Osteocyte (in vitro differentiated cells): ENCODE data around the gene PPP6R2. TPM values are rescaled to one million over a fixed set of nuclear protein-coding genes. Genes with fewer than 3 reads are reported as not detected.
"Not testable (repeated sequence)": the region's sequence is repeated elsewhere in the genome, so short reads cannot be mapped to it uniquely, and the experiment has no call there.

Experiments used
- DNase-seq: peaks from one replicate; pipeline ENCODE4 v3.0.0; 2021; ENCODE audit warnings: mixed read lengths; ENCODE audit not compliant: unreplicated experiment; ENCODE audit errors: extremely low spot score
- H3K27ac Mint-ChIP-seq: one replicate; pipeline ENCODE4 v1.8.0; 2021; ENCODE audit warnings: mild to moderate bottlenecking, mixed read lengths; ENCODE audit not compliant: unreplicated experiment
- H3K27me3 Mint-ChIP-seq: one replicate; pipeline ENCODE4 v1.8.0; 2021; ENCODE audit warnings: mixed read lengths; ENCODE audit not compliant: unreplicated experiment
- H3K36me3 Mint-ChIP-seq: one replicate; pipeline ENCODE4 v1.8.0; 2021; ENCODE audit warnings: mixed read lengths; ENCODE audit not compliant: unreplicated experiment
- H3K4me1 Mint-ChIP-seq: one replicate; pipeline ENCODE4 v1.8.0; 2021; ENCODE audit warnings: mixed read lengths; ENCODE audit not compliant: unreplicated experiment
- H3K4me3 Mint-ChIP-seq: one replicate; pipeline ENCODE4 v1.8.0; 2021; ENCODE audit warnings: mild to moderate bottlenecking, moderate library complexity, mixed read lengths; ENCODE audit not compliant: unreplicated experiment
- H3K9me3 Mint-ChIP-seq: one replicate; pipeline ENCODE4 v1.8.0; 2021; ENCODE audit warnings: mixed read lengths; ENCODE audit not compliant: unreplicated experiment
- CTCF ChIP-seq: fragments of 200-600 bp; sonication (generic); IDR thresholded peaks from 2 replicates; pipeline ENCODE4 v1.5.0; 2021; ENCODE audit warnings: antibody characterized with exemption, mild to moderate bottlenecking, moderate library complexity
- total RNA-seq: library from RNA; stranded (reverse); gene quantifications from 2 replicates; pipeline ENCODE4 v1.2.1, GENCODE V29; 2021

PPP6R2 gene
- total RNA-seq, 1 donor from 2014 or later, result 62.6 TPM

- no peak for TF ChIP-seq CTCF
- Mint-ChIP-seq H3K9me3 (no peaks in the 10 kb centered on the region), H3K36me3 (peaks cover 41% of the 10 kb centered on the region), H3K4me3 (no peak overlapping the region), H3K27ac (no peak overlapping the region), H3K27me3 (no peaks in the 10 kb centered on the region), H3K4me1 (no peaks in the 10 kb centered on the region)
- no peak for DNase-seq
These were observed 82.2 kb downstream of the PPP6R2 start for GRCh38 chr22:50425179-50425916.

- H3K4me3 Mint-ChIP-seq, result no peak overlapping the region
- peaks cover 32% of the 10 kb centered on the region for H3K36me3 Mint-ChIP-seq
- TF ChIP-seq CTCF, result no peak
- no peaks in the 10 kb centered on the region for H3K9me3 Mint-ChIP-seq
- no peak overlapping the region for H3K27ac Mint-ChIP-seq
- no peak for DNase-seq
- no peaks in the 10 kb centered on the region for H3K27me3 Mint-ChIP-seq
- no peaks in the 10 kb centered on the region for H3K4me1 Mint-ChIP-seq
These were observed 89.2 kb downstream of the PPP6R2 start for GRCh38 chr22:50432131-50432876.

- H3K4me1 Mint-ChIP-seq, H3K4me3 Mint-ChIP-seq, H3K27me3 Mint-ChIP-seq, DNase-seq, H3K9me3 Mint-ChIP-seq, H3K27ac Mint-ChIP-seq: not testable (repeated sequence)
- H3K36me3 Mint-ChIP-seq, result peaks cover 31% of the 10 kb centered on the region
These were observed 89.9 kb downstream of the PPP6R2 start for GRCh38 chr22:50432877-50433510.

GRCh38 chr22:50434849-50435248, 91.7 kb downstream of the PPP6R2 start:
- Mint-ChIP-seq H3K27ac (no peak overlapping the region), H3K4me1 (no peaks in the 10 kb centered on the region), H3K9me3 (no peaks in the 10 kb centered on the region), H3K4me3 (no peak overlapping the region), H3K27me3 (no peaks in the 10 kb centered on the region), H3K36me3 (peaks cover 18% of the 10 kb centered on the region)
- no peak for DNase-seq
- no peak for TF ChIP-seq CTCF

GRCh38 chr22:50435291-50436014, 92.3 kb downstream of the PPP6R2 start:
- Mint-ChIP-seq H3K27me3 (no peaks in the 10 kb centered on the region), H3K4me3 (no peak overlapping the region), H3K27ac (no peak overlapping the region), H3K4me1 (no peaks in the 10 kb centered on the region), H3K9me3 (no peaks in the 10 kb centered on the region), H3K36me3 (peaks cover 18% of the 10 kb centered on the region)
- no peak for DNase-seq
- TF ChIP-seq CTCF, result no peak
